NCI-H748 (cell line): ENCODE measurements around the gene SLC12A8.

Source experiments
- DNase-seq: peaks from one replicate; lab custom pipeline; 2025; ENCODE audit not compliant: unreplicated experiment; lab: John Stamatoyannopoulos, UW

Gene SLC12A8

GRCh38 chr3:125079675-125080045 lies 132.9 kb downstream of the SLC12A8 start:
- no peak for DNase-seq

GRCh38 chr3:125078951-125079674 lies 133.4 kb downstream of the SLC12A8 start:
- DNase-seq: no peak

- no peak for DNase-seq
These were observed 134.7 kb downstream of the SLC12A8 start for GRCh38 chr3:125077864-125078263.

GRCh38 chr3:125076464-125076863 lies 136.1 kb downstream of the SLC12A8 start:
- DNase-seq: no peak

GRCh38 chr3:125075738-125076137 lies 136.8 kb downstream of the SLC12A8 start:
- no peak for DNase-seq

- DNase-seq: no peak
These were observed 139.1 kb downstream of the SLC12A8 start for GRCh38 chr3:125073390-125073905.

- DNase-seq: no peak
These were observed 139.7 kb downstream of the SLC12A8 start for GRCh38 chr3:125072749-125073389.

- no peak for DNase-seq
These were observed 140.2 kb downstream of the SLC12A8 start for GRCh38 chr3:125072301-125072700.

GRCh38 chr3:125069968-125070745 lies 142.4 kb downstream of the SLC12A8 start:
- no peak for DNase-seq

GRCh38 chr3:125069452-125069851 lies 143.1 kb downstream of the SLC12A8 start:
- no peak for DNase-seq

GRCh38 chr3:125068265-125068664 lies 144.3 kb downstream of the SLC12A8 start:
- no peak for DNase-seq

GRCh38 chr3:125067225-125067624 lies 145.3 kb downstream of the SLC12A8 start:
- DNase-seq: no peak

GRCh38 chr3:125062904-125063618 lies 149.5 kb downstream of the SLC12A8 start:
- DNase-seq: peak; percentile 9

- no peak for DNase-seq
These were observed 150.9 kb downstream of the SLC12A8 start for GRCh38 chr3:125061646-125062045.

- no peak for DNase-seq
These were observed 151.4 kb downstream of the SLC12A8 start for GRCh38 chr3:125061170-125061569.

- DNase-seq: peak; percentile 35
These were observed 152.9 kb downstream of the SLC12A8 start for GRCh38 chr3:125059488-125060245.

- no peak for DNase-seq
These were observed 153.6 kb downstream of the SLC12A8 start for GRCh38 chr3:125058959-125059358.

GRCh38 chr3:125058529-125058928 lies 154.0 kb downstream of the SLC12A8 start:
- no peak for DNase-seq

GRCh38 chr3:125057186-125057850 lies 155.2 kb downstream of the SLC12A8 start:
- DNase-seq: no peak
